ENCODE results near the gene ANKRD13B.
"Not testable (repeated sequence)": the region's sequence is repeated elsewhere in the genome, so short reads cannot be mapped to it uniquely, and the experiment has no call there.

ANKRD13B gene

GRCh38 chr17:29650396-29650795 lies 57.5 kb downstream of the ANKRD13B start:
- DNase-seq: no peak

- DNase-seq: not testable (repeated sequence)
Measured at GRCh38 chr17:29651913-29652312, 59.0 kb downstream of the ANKRD13B start.

GRCh38 chr17:29652976-29653375 lies 60.0 kb downstream of the ANKRD13B start:
- no peak for DNase-seq

- DNase-seq: no peak
Measured at GRCh38 chr17:29653995-29654714, 61.2 kb downstream of the ANKRD13B start.

GRCh38 chr17:29655323-29655722 lies 62.4 kb downstream of the ANKRD13B start:
- DNase-seq: no peak

- no peak for DNase-seq
Measured at GRCh38 chr17:29659155-29659554, 66.2 kb downstream of the ANKRD13B start.

GRCh38 chr17:29661213-29661612 lies 68.3 kb downstream of the ANKRD13B start:
- peak; percentile 88 for DNase-seq

GRCh38 chr17:29663155-29663554 lies 70.2 kb downstream of the ANKRD13B start:
- peak; percentile 84 for DNase-seq

Data from NCI-H510A treated with DMSO at 0.1 percent for 48 hours (cell line).